ENCODE results near the gene ZFTA.

DNA sequence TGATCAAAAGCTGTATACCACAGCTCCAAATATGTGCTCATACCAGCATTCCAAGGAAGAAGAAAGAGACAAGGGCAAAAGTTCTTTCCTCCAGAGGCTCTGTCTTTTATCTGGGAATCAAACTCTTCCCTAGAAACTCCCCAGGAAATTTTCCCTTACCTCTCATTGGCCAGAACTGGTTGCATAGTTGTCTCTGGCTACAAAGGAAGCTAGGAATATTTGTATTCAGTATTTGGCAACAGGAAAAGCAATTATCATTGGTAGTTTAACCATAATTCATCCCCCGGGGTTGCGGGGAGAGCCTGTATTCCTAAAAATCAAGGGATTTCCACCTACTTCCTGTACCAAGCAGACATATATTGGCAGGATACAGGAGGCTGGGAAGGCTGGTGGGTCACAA lies 10.5 kb upstream of the ZFTA start:
- TF ChIP-seq, protein P1, sequence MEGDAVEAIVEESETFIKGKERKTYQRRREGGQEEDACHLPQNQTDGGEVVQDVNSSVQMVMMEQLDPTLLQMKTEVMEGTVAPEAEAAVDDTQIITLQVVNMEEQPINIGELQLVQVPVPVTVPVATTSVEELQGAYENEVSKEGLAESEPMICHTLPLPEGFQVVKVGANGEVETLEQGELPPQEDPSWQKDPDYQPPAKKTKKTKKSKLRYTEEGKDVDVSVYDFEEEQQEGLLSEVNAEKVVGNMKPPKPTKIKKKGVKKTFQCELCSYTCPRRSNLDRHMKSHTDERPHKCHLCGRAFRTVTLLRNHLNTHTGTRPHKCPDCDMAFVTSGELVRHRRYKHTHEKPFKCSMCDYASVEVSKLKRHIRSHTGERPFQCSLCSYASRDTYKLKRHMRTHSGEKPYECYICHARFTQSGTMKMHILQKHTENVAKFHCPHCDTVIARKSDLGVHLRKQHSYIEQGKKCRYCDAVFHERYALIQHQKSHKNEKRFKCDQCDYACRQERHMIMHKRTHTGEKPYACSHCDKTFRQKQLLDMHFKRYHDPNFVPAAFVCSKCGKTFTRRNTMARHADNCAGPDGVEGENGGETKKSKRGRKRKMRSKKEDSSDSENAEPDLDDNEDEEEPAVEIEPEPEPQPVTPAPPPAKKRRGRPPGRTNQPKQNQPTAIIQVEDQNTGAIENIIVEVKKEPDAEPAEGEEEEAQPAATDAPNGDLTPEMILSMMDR (IDR thresholded peaks at IDR 0.05; ENCODE audit: low read depth, low read length, poor library complexity, severe bottlenecking) = no peak
- no peak for TF ChIP-seq EZH2phosphoT487 (IDR thresholded peaks at IDR 0.05; ENCODE audit: borderline replicate concordance, low read length)

Measured in DOHH2 (cell line).